OCI-LY7 (cell line): ENCODE results near the gene C1QTNF2.

Experiments used
- CTCF ChIP-seq: fragments of 200-600 bp; sonication (generic); conservative IDR thresholded peaks from 2 replicates; pipeline ENCODE4 v1.5.1; 2014; ENCODE audit warnings: mild to moderate bottlenecking, antibody characterized with exemption, low read length, moderate library complexity, mixed read lengths
- EZH2phosphoT487 ChIP-seq: fragments of 200-600 bp; sonication (generic); IDR thresholded peaks from 2 replicates; pipeline ENCODE4 v1.6.1; 2018; ENCODE audit warnings: low read depth, borderline replicate concordance, mild to moderate bottlenecking, mixed run types, antibody characterized with exemption, low read length, moderate library complexity, mixed read lengths

GRCh38 chr5:160348080-160348479 is 22.3 kb downstream of the C1QTNF2 start:
- TF ChIP-seq CTCF (no peak), EZH2phosphoT487 (no peak)
